ENCODE measurements around the gene HDAC9.

Gene HDAC9

GRCh38 chr7:18467011-18467410, 28.5 kb upstream of the HDAC9 start:
- no peak for TF ChIP-seq EZH2phosphoT487 (IDR thresholded peaks at IDR 0.05; ENCODE audit: borderline replicate concordance)
- no peak for TF ChIP-seq CTCF (conservative IDR thresholded peaks at IDR 0.05; ENCODE audit: low read length)

GRCh38 chr7:18468795-18469194, 26.8 kb upstream of the HDAC9 start:
- Histone ChIP-seq H4K20me1 (ENCODE audit: insufficient read depth, low read length, poor library complexity, severe bottlenecking) (peaks cover 6% of the 10 kb centered on the region), H3K9me2 (replicated peaks; ENCODE audit: low read depth, low read length) (no peaks in the 10 kb centered on the region), H3K79me2 (ENCODE audit: insufficient read depth, low read length) (peaks cover 64% of the 10 kb centered on the region)

More at GRCh38 chr7:18467011-18467410, 28.5 kb upstream of the HDAC9 start:
- Histone ChIP-seq H3K79me2 (ENCODE audit: insufficient read depth, low read length) (peaks cover 65% of the 10 kb centered on the region), H3K4me3 (ENCODE audit: low read length, poor library complexity, severe bottlenecking) (no peak overlapping the region), H3F3A (ENCODE audit: low read depth) (no peaks in the 10 kb centered on the region), H3K9me2 (replicated peaks; ENCODE audit: low read depth, low read length) (no peaks in the 10 kb centered on the region), H3K9me3 (ENCODE audit: insufficient read depth, low read depth, low read length) (0 out of 2 replicates have a peak, but pooled peaks cover 2% of the 10 kb centered on the region), H3K27me3 (ENCODE audit: insufficient read depth, low read length, poor library complexity, severe bottlenecking) (no peaks in the 10 kb centered on the region), H3K4me1 (ENCODE audit: insufficient read depth, low read length, poor library complexity, severe bottlenecking) (peaks cover 15% of the 10 kb centered on the region), H3K4me2 (ENCODE audit: low read depth, low read length, poor library complexity, severe bottlenecking) (no peak overlapping the region), H3K36me3 (ENCODE audit: insufficient read depth, low read length) (0 out of 2 replicates have a peak, but pooled peaks cover 4% of the 10 kb centered on the region), H4K20me1 (ENCODE audit: insufficient read depth, low read length, poor library complexity, severe bottlenecking) (peaks cover 12% of the 10 kb centered on the region), H2AFZ (ENCODE audit: low read length) (no peak overlapping the region), H3K9ac (ENCODE audit: low read depth, low read length, poor library complexity, severe bottlenecking) (no peak overlapping the region)

GRCh38 chr7:18469316-18469715, 26.2 kb upstream of the HDAC9 start:
- H3K27me3 ChIP-seq (ENCODE audit: insufficient read depth, low read length, poor library complexity, severe bottlenecking), result no peaks in the 10 kb centered on the region
- H3K9ac ChIP-seq (ENCODE audit: low read depth, low read length, poor library complexity, severe bottlenecking), result no peak overlapping the region
- H4K20me1 ChIP-seq (ENCODE audit: insufficient read depth, low read length, poor library complexity, severe bottlenecking), result peaks cover 6% of the 10 kb centered on the region
- TF ChIP-seq CTCF (conservative IDR thresholded peaks at IDR 0.05; ENCODE audit: low read length) (no peak), EZH2phosphoT487 (IDR thresholded peaks at IDR 0.05; ENCODE audit: borderline replicate concordance) (no peak)
- no peak overlapping the region for H3K4me2 ChIP-seq (ENCODE audit: low read depth, low read length, poor library complexity, severe bottlenecking)
- no peaks in the 10 kb centered on the region for H3K9me2 ChIP-seq (replicated peaks; ENCODE audit: low read depth, low read length)
- H3K9me3 ChIP-seq (ENCODE audit: insufficient read depth, low read depth, low read length), result 0 out of 2 replicates have a peak, but pooled peaks cover 2% of the 10 kb centered on the region
- no peak overlapping the region for H3K4me3 ChIP-seq (ENCODE audit: low read length, poor library complexity, severe bottlenecking)
- peaks cover 65% of the 10 kb centered on the region for H3K79me2 ChIP-seq (ENCODE audit: insufficient read depth, low read length)
- peaks cover 12% of the 10 kb centered on the region for H3K4me1 ChIP-seq (ENCODE audit: insufficient read depth, low read length, poor library complexity, severe bottlenecking)
- H2AFZ ChIP-seq (ENCODE audit: low read length), result no peak overlapping the region
- 0 out of 2 replicates have a peak, but pooled peaks cover 4% of the 10 kb centered on the region for H3K36me3 ChIP-seq (ENCODE audit: insufficient read depth, low read length)
- H3F3A ChIP-seq (ENCODE audit: low read depth), result no peaks in the 10 kb centered on the region

More at GRCh38 chr7:18468795-18469194, 26.8 kb upstream of the HDAC9 start:
- Histone ChIP-seq H3K36me3 (ENCODE audit: insufficient read depth, low read length) (0 out of 2 replicates have a peak, but pooled peaks cover 4% of the 10 kb centered on the region), H3K4me2 (ENCODE audit: low read depth, low read length, poor library complexity, severe bottlenecking) (no peak overlapping the region), H3F3A (ENCODE audit: low read depth) (no peaks in the 10 kb centered on the region), H3K9ac (ENCODE audit: low read depth, low read length, poor library complexity, severe bottlenecking) (no peak overlapping the region), H3K27me3 (ENCODE audit: insufficient read depth, low read length, poor library complexity, severe bottlenecking) (no peaks in the 10 kb centered on the region), H3K4me1 (ENCODE audit: insufficient read depth, low read length, poor library complexity, severe bottlenecking) (peaks cover 12% of the 10 kb centered on the region), H2AFZ (ENCODE audit: low read length) (no peak overlapping the region), H3K4me3 (ENCODE audit: low read length, poor library complexity, severe bottlenecking) (no peak overlapping the region), H3K9me3 (ENCODE audit: insufficient read depth, low read depth, low read length) (0 out of 2 replicates have a peak, but pooled peaks cover 2% of the 10 kb centered on the region)
- no peak for TF ChIP-seq CTCF (conservative IDR thresholded peaks at IDR 0.05; ENCODE audit: low read length)
- TF ChIP-seq EZH2phosphoT487 (IDR thresholded peaks at IDR 0.05; ENCODE audit: borderline replicate concordance), result no peak

All from Loucy (cell line).